ENCODE measurements around the gene MRGPRF.

The MRGPRF gene

DNA sequence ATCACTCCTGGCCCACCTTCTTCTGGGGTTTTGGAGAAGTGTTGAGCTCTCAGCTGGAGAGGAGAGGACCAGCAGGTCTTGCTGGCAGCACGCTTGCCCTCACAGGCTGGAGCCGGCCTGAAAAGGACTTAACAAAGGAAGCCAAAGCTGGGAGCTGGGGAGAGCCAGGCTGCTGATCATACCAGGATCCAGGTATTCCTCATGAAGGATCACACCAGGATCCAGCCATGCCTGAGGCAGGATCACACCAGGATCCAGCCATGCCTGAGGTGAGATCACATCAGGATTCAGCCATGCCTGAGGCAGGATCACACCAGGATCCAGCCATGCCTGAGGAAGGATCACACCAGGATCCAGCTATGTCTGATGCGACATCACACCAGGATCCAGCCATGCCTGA lies 49.3 kb downstream of the MRGPRF start:
- no peak for DNase-seq (ENCODE audit: low read depth in 2 of 2)

- no peak for DNase-seq (ENCODE audit: low read depth in 2 of 2)
Observed at GRCh38 chr11:68962527-68963250, 50.4 kb downstream of the MRGPRF start.

DNA sequence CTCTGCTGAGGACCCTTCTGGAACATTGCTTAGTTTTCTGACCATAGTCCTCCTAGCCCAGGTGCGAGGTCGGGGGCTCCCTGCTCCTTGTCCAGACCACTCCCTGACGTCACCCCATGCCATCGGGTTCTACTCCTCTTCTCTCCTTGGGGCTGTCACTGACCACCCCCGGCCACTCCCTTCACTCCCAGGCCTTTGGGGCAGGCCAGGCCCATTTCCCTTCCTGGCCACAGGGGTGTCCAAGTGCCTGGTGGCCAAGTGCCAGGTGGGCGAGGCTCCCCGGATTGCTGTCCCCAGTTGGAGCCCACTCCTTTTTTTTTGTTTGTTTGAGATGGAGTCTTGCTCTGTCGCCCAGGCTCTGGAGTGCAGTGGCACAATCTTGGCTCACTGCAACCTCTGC lies 51.8 kb downstream of the MRGPRF start:
- no peak for DNase-seq (ENCODE audit: low read depth in 2 of 2)

GRCh38 chr11:68960294-68961071 lies 52.6 kb downstream of the MRGPRF start:
- DNase-seq (ENCODE audit: low read depth in 2 of 2), result no peak

DNA sequence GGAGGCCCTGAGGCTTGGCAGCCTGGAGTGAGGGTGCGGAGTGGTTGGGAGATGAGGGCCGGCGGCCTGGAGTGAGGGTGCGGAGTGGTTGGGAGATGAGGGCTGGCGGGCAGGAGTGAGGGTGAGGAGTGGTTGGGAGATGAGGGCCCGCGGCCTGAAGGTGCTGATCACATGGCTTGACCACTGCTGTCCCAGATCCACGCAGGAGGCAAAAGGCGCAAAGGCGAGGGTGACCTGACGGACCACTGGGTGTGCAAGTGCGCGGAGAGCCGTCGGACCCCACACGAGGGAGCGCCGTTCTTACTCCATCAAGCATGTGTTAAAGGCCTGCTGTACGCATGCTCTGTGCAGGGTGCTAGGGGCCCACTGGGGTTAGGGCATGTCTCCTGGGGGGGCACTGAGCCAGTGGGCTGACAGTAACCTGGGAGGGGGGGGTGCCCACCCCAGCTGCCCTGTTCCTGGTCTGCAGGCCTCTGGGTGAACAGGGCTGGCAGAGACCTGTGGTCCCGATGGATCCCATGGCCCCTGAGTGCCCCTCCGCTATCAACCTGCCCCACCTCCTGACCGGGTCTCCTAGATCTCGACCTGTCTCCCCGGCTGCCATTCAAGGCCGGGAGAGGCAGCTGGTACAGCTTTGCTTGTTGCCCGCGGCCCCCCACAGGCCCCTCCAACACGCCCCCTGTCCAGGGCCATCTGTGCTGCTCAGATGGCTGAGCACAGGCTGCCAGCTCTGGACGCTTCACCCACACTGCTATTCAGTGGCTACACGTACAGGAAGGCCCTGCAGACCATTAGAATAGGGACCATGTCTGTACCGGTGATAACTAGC lies 53.4 kb downstream of the MRGPRF start:
- DNase-seq (ENCODE audit: low read depth in 2 of 2), result no peak

GRCh38 chr11:68958211-68958610 lies 54.8 kb downstream of the MRGPRF start:
- no peak for DNase-seq (ENCODE audit: low read depth in 2 of 2)

DNA sequence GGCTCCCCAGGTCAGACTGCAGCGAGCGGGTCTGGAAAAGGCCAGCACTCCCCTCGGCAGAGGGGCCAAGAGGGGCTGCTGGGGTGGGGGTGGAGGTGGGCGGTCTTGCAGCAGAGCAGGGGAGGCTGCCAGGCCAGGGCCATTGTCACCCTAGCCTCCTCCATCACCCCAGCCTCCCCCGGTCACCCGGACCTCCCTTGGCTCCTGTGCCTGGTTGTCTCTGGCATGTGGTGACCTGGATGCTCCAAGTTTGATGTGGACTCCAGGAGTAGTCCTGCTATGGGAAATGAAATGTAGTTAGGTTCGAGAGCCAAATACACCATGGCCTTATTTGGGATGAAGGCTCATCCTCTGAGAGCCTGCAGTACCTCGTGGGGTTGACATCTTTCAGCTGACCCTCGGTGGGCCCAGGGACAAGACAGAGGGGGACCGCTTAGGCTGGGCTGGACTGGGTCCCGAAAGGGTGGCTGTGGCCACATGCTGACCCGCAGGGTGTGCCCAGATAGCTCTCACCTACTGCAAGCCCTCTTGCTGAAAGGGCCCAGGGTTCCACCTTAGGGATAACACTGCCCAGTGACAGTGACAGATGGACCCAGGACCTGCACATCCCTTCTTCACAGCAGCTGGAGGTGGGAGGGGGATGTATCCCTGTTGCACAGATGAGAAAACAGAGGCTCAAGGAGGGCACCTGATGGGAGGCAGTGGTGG lies 56.3 kb downstream of the MRGPRF start:
- no peak for DNase-seq (ENCODE audit: low read depth in 2 of 2)

GRCh38 chr11:68956142-68956541 lies 56.9 kb downstream of the MRGPRF start:
- DNase-seq (ENCODE audit: low read depth in 2 of 2), result no peak

DNA sequence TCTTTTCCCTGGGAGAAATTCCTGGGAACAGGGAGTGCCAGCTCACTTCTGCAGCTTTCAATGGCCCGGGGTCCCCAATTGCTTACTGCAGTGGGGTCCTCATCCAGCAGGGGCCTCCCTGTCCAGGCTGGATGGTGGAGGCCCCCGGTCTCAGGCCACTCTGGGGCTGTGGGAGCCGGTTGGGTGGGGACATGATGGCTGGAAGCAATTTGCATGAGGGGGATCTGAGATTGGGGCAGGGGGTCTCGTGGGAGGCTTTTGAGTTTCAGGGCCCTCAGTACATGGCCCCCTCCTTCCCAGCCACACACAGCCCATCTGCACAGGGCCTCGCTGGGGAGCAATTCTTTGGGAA lies 57.5 kb downstream of the MRGPRF start:
- no peak for DNase-seq (ENCODE audit: low read depth in 2 of 2)

DNA sequence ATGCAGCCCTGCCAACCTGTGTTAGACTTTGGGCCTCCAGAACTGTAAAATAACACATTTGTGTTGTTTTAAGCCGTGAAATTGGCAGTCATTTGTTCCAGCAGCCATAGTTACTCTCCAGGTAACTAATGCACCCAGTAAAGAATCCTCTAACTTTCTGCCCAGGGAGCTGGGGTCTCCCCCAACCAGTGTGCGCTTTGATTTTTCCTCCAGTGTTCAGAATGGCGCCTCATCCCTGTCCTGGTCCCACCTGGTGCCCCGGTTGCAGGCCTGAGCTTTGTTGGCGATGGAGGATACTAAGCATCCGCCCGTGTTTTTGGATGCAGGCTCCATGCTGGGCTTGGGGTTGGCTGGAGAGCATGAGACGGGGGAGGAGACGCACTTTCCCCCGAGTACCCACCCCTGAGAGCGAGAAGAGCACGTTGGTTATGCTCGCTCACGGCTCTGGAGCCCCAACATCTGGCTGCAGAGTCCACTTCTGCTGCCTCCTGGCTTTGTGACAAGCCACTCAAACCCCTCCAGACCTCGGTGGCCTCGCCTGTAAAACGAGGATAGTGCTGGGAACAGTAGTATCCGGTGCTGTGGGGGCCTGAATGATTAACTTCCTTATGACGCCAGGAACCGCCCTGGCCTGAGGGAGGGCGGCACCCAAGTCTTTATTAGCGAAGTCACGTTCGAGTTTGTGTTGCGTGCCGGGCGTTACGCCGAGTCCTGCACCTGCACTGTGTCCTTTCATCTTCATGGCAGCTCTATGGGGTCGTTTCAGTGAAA lies 58.0 kb downstream of the MRGPRF start:
- no peak for DNase-seq (ENCODE audit: low read depth in 2 of 2)
